Mesenchymal stem cell (in vitro differentiated cells and primary cell): ENCODE data around the gene ARHGAP42.

Source experiments
- DNase-seq: peaks from one replicate; pipeline ENCODE4 v3.0.0-alpha.2; 2013
- H2AFZ ChIP-seq: one replicate; pipeline ENCODE4 v1.6.1; 2013; ENCODE audit warnings: low read depth, mild to moderate bottlenecking, control low read depth, inconsistent platforms, low read length, moderate library complexity
- H2AK5ac ChIP-seq: 2 replicates; pipeline ENCODE4 v1.6.1; 2013; ENCODE audit warnings: low read length, moderate library complexity, mild to moderate bottlenecking, inconsistent platforms; ENCODE audit not compliant: severe bottlenecking
- H2BK120ac ChIP-seq: one replicate; pipeline ENCODE4 v1.6.1; 2013; ENCODE audit warnings: low read depth, mild to moderate bottlenecking, inconsistent platforms, low read length, moderate library complexity
- H2BK12ac ChIP-seq, 2 experiments: one replicate each; pipeline ENCODE4 v1.6.1; 2013; ENCODE audit warnings: inconsistent platforms in 2 of 2, low read length in 2 of 2, mild to moderate bottlenecking in 2 of 2, moderate library complexity in 2 of 2, control low read depth in 1 of 2
- H2BK15ac ChIP-seq: one replicate; pipeline ENCODE4 v1.6.1; 2013; ENCODE audit warnings: mild to moderate bottlenecking, low read depth, inconsistent platforms; ENCODE audit not compliant: poor library complexity, severe bottlenecking
- H2BK5ac ChIP-seq: 2 replicates; pipeline ENCODE4 v1.6.1; 2013; ENCODE audit warnings: low read depth, mild to moderate bottlenecking, low read length, control low read depth, inconsistent platforms; ENCODE audit not compliant: poor library complexity, severe bottlenecking
- H3K14ac ChIP-seq, 2 experiments: one replicate each; pipeline ENCODE4 v1.6.1; 2013; ENCODE audit warnings: inconsistent platforms in 2 of 2, low read length in 2 of 2, control low read depth in 1 of 2, mild to moderate bottlenecking in 1 of 2, moderate library complexity in 1 of 2
- H3K18ac ChIP-seq, 2 experiments: one replicate each; pipeline ENCODE4 v1.6.1; 2013; ENCODE audit warnings: inconsistent platforms in 2 of 2, low read length in 2 of 2, control low read depth in 1 of 2, low read depth in 1 of 2, mild to moderate bottlenecking in 1 of 2
- H3K23ac ChIP-seq, 2 experiments: one replicate each; pipeline ENCODE4 v1.6.1; 2013; ENCODE audit warnings: inconsistent platforms in 2 of 2, low read length in 2 of 2, mild to moderate bottlenecking in 2 of 2, moderate library complexity in 2 of 2, control low read depth in 1 of 2
- H3K27ac ChIP-seq: 2 replicates; pipeline ENCODE4 v1.5.1; 2013; ENCODE audit warnings: mild to moderate bottlenecking, moderate library complexity, low read length, control low read depth, inconsistent platforms; ENCODE audit not compliant: poor library complexity, severe bottlenecking
- H3K27me3 ChIP-seq, 2 experiments: 2 replicates each; pipeline versions ENCODE4 v1.6.1 to v1.7.0; 2013; ENCODE audit warnings: low read length in 2 of 2, mild to moderate bottlenecking in 2 of 2, moderate library complexity in 2 of 2, control low read depth in 1 of 2, inconsistent platforms in 1 of 2; ENCODE audit not compliant: control insufficient read depth in 1 of 2, insufficient read depth in 1 of 2
- H3K36me3 ChIP-seq, 2 experiments: 2 replicates each; pipeline versions ENCODE4 v1.6.1 to v1.7.0; 2013; ENCODE audit warnings: low read length in 2 of 2, control low read depth in 1 of 2, inconsistent platforms in 1 of 2, low read depth in 1 of 2, mild to moderate bottlenecking in 1 of 2; ENCODE audit not compliant: insufficient read depth in 2 of 2, control insufficient read depth in 1 of 2
- H3K4ac ChIP-seq, 2 experiments: one replicate each; pipeline ENCODE4 v1.6.1; 2013; ENCODE audit warnings: inconsistent platforms in 2 of 2, low read length in 2 of 2, mild to moderate bottlenecking in 2 of 2, moderate library complexity in 2 of 2, control low read depth in 1 of 2, low read depth in 1 of 2
- H3K4me1 ChIP-seq: 2 replicates; pipeline ENCODE4 v1.6.1; 2013; ENCODE audit warnings: low read depth, low read length, control low read depth; ENCODE audit not compliant: control insufficient read depth, insufficient read depth
- H3K4me2 ChIP-seq: 2 replicates; pipeline ENCODE4 v1.6.1; 2013; ENCODE audit warnings: low read length, mild to moderate bottlenecking, inconsistent platforms; ENCODE audit not compliant: poor library complexity, severe bottlenecking
- H3K4me3 ChIP-seq, 2 experiments: 2 replicates each; pipeline versions ENCODE4 v1.5.1 to v1.7.0; 2013; ENCODE audit warnings: low read length in 2 of 2, mild to moderate bottlenecking in 2 of 2, control low read depth in 1 of 2, low read depth in 1 of 2; ENCODE audit not compliant: insufficient read depth in 1 of 2
- H3K79me1 ChIP-seq: replicated peaks from 2 replicates; pipeline ENCODE4 v1.6.1; 2013; ENCODE audit warnings: mild to moderate bottlenecking, control low read depth, low read length, inconsistent platforms; ENCODE audit not compliant: poor library complexity, severe bottlenecking
- H3K9ac ChIP-seq: 2 replicates; pipeline ENCODE4 v1.7.0; 2013; ENCODE audit warnings: mild to moderate bottlenecking, low read length, moderate library complexity
- H3K9me3 ChIP-seq: 2 replicates; pipeline ENCODE4 v1.7.0; 2013; ENCODE audit warnings: mild to moderate bottlenecking, low read length; ENCODE audit not compliant: control insufficient read depth
- H4K8ac ChIP-seq: one replicate; pipeline ENCODE4 v1.6.1; 2013; ENCODE audit warnings: inconsistent platforms, mild to moderate bottlenecking, low read length, moderate library complexity
- H4K91ac ChIP-seq: one replicate; pipeline ENCODE4 v1.6.1; 2013; ENCODE audit warnings: mild to moderate bottlenecking, low read length, inconsistent platforms
- WGBS: methylation state at CpG from one replicate; pipeline ENCODE4 v1.1.7; 2013; ENCODE audit warnings: mixed read lengths; 5-methylcytosine and 5-hydroxymethylcytosine counted together

The ARHGAP42 gene

DNA sequence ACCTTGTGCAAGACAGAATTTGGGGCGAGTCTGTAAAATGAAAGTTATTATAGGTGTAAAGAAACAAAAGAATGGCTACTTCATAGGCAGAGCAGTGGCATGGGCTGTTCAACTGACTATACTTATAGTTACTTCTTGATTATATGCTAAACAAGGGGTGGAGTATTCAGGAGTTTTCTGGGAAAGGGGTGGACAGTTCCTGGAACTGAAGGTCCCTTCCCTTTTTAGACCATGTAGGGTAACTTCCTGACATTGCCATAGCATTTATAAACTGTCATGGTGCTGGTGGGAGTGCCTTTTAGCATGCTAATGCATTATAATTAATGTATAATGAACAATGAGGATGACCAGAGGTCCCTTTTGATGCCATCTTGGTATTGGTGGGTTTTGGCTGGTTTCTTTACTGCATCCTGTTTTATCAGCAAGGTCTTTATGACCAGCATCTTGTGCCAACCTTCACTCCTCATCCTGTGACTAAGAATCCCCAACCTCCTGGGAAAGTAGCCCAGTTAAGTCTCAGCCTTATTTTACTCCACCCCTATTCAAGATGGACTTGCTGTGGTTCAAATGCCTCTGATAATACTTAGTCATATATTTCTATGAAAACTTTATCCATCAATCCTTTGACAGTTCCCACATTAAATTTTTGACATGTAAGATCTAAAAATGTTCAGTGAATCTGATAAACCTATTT, 118.6 kb downstream of the ARHGAP42 start:
- Histone ChIP-seq H3K79me1 (peaks cover 14% of the 10 kb centered on the region), H2AK5ac (no peak overlapping the region), H3K9me3 (no peaks in the 10 kb centered on the region), H3K4ac (no peak overlapping the region), H3K27me3 (no peaks in the 10 kb centered on the region), H3K23ac (no peak overlapping the region), H3K4me1 (peaks cover 5% of the 10 kb centered on the region), H3K14ac (no peak overlapping the region), H2BK120ac (no peak overlapping the region), H2BK12ac (peak overlapping the region in 1 of 2 experiments; percentile 23), H3K4me3 (no peak overlapping the region), H4K91ac (no peak overlapping the region), H3K9ac (no peak overlapping the region), H4K8ac (no peak overlapping the region), H2BK5ac (no peak overlapping the region), H2AFZ (no peak overlapping the region), H3K27ac (no peak overlapping the region), H3K18ac (no peak overlapping the region), H3K4me2 (no peak overlapping the region), H3K36me3 (no peaks in the 10 kb centered on the region), H2BK15ac (no peak overlapping the region)
- no peak for DNase-seq
- WGBS: 100% methylated on average over 1 of the region's 1 CpG

DNA sequence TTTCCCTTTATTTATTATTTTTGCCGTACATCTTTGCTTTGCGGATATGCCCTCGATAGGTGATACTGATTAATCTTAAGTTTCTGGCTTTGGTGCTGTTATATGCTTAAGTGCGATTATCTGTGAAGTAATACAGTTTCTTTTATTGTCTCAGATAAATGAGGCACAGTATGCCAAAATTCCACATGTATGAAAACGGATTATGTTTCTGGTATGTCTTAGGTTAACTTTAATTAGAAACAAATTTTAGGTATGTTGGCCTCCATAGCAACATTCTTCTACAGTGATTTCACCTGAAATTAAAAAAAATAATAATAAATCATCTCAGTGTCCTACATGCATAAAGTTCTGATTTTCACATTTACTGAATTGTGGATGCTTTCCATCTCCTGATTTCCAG, 119.2 kb downstream of the ARHGAP42 start:
- no peak overlapping the region for H2BK120ac ChIP-seq
- H2BK5ac ChIP-seq: no peak overlapping the region
- H3K36me3 ChIP-seq: no peaks in the 10 kb centered on the region
- peaks cover 8% of the 10 kb centered on the region for H3K4me1 ChIP-seq
- H2AK5ac ChIP-seq: no peak overlapping the region
- H2BK12ac ChIP-seq: no peak overlapping the region
- no peak overlapping the region for H4K91ac ChIP-seq
- H3K27ac ChIP-seq: no peak overlapping the region
- H3K4me2 ChIP-seq: no peak overlapping the region
- no peaks in the 10 kb centered on the region for H3K9me3 ChIP-seq
- WGBS: 98% methylated on average over 4 of the region's 5 CpGs
- no peak overlapping the region for H3K9ac ChIP-seq
- H3K14ac ChIP-seq: no peak overlapping the region
- H2AFZ ChIP-seq: no peak overlapping the region
- no peak overlapping the region for H4K8ac ChIP-seq
- H3K23ac ChIP-seq: no peak overlapping the region
- H3K27me3 ChIP-seq: no peaks in the 10 kb centered on the region
- H3K79me1 ChIP-seq: peaks cover 14% of the 10 kb centered on the region
- no peak overlapping the region for H3K4me3 ChIP-seq
- no peak for DNase-seq
- H2BK15ac ChIP-seq: no peak overlapping the region
- no peak overlapping the region for H3K4ac ChIP-seq
- no peak overlapping the region for H3K18ac ChIP-seq

DNA sequence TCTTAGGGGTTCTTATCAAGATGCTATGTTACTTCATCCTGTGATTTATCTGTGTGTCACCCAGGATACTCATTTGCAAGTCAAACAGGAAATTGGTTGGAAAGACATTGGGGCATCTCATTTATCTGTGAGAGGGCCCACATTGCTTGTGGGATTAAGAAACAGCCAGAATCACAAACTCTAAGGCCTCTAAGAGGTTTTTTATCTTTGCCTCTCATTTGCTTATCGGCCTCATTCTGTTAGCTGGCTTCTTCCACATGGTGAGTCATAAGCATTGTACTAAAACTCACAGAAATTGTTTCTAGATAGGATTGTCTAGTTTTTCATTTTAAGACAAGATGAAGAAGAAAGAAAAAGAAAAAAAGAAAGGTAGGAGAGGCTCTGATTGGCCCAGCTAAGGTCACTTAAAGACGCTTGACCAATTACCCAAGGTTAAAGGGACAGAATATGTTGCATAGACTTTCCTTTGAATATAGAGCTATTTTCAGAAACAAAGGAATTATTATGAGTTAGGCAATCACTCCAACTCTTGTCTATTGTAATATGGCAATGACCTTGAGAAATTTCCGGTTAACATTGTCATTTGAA, 121.9 kb downstream of the ARHGAP42 start:
- H2BK12ac ChIP-seq: no peak overlapping the region

DNA sequence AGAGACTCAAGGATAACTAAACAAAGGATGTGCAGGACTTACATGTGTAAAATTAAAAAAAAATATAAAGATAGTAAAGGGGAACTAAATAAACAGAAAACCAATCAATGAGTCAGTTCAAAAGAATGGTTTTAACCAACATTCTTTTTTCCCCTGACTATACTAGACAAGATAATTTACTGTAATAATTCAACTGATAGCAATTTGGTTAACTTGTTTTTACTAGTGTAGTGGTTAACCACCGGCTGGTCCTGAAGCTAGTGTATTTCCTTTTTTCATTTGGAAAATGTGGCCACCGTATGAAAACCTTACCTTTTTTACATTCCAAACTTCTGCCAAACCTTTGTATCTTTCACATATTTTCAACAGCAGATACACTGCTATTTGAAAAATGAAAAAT, 123.1 kb downstream of the ARHGAP42 start:
- H3K18ac ChIP-seq: no peak overlapping the region
- H3K4me3 ChIP-seq: no peak overlapping the region
- H3K9me3 ChIP-seq: no peaks in the 10 kb centered on the region
- WGBS: no CpG with 5 or more reads among the region's 2 CpGs
- H3K23ac ChIP-seq: no peak overlapping the region
- H2BK15ac ChIP-seq: no peak overlapping the region
- no peak overlapping the region for H2BK120ac ChIP-seq
- no peaks in the 10 kb centered on the region for H3K27me3 ChIP-seq
- peaks cover 8% of the 10 kb centered on the region for H3K4me1 ChIP-seq
- peaks cover 6% of the 10 kb centered on the region for H3K79me1 ChIP-seq
- H4K91ac ChIP-seq: no peak overlapping the region
- H3K9ac ChIP-seq: no peak overlapping the region
- H3K27ac ChIP-seq: peak overlapping the region; percentile 88
- no peak overlapping the region for H3K14ac ChIP-seq
- H2BK5ac ChIP-seq: no peak overlapping the region
- DNase-seq: peak; percentile 62
- H2BK12ac ChIP-seq: no peak overlapping the region
- H3K4me2 ChIP-seq: no peak overlapping the region
- no peak overlapping the region for H3K4ac ChIP-seq
- H3K36me3 ChIP-seq: no peaks in the 10 kb centered on the region
- H2AK5ac ChIP-seq: no peak overlapping the region
- no peak overlapping the region for H2AFZ ChIP-seq
- H4K8ac ChIP-seq: no peak overlapping the region

More for the DNA sequence above, 121.9 kb downstream of the ARHGAP42 start:
- Histone ChIP-seq H3K23ac (no peak overlapping the region), H2AFZ (no peak overlapping the region), H2BK120ac (no peak overlapping the region), H3K27me3 (no peaks in the 10 kb centered on the region), H3K4ac (no peak overlapping the region), H2AK5ac (no peak overlapping the region), H3K4me1 (peaks cover 8% of the 10 kb centered on the region), H2BK5ac (no peak overlapping the region), H3K4me2 (no peak overlapping the region), H4K8ac (no peak overlapping the region), H3K18ac (no peak overlapping the region), H4K91ac (no peak overlapping the region), H3K14ac (no peak overlapping the region), H3K9me3 (no peaks in the 10 kb centered on the region), H3K79me1 (peaks cover 5% of the 10 kb centered on the region), H3K9ac (peak overlapping the region; percentile 20), H2BK15ac (no peak overlapping the region), H3K4me3 (no peak overlapping the region), H3K27ac (peak overlapping the region; percentile 82), H3K36me3 (no peaks in the 10 kb centered on the region)
- peak; percentile 82 for DNase-seq
- WGBS: 20% methylated on average over 1 of the region's 3 CpGs
